ENCODE results near the gene SGMS2. TPM values are rescaled to one million over a fixed set of nuclear protein-coding genes. Genes with fewer than 3 reads are reported as not detected.

Gene SGMS2
- polyA plus RNA-seq, 1 donor: 8.5 TPM

Other genes starting within 250 kb of the SGMS2 start
- 44.8 TPM for gene PAPSS1, start 104.7 kb upstream of the SGMS2 start, polyA plus RNA-seq (ENCODE audit: insufficient read length)
- 4.7 TPM for gene CYP2U1, start 106.6 kb downstream of the SGMS2 start, polyA plus RNA-seq (ENCODE audit: insufficient read length)
- 103 TPM for gene HADH, start 165.0 kb downstream of the SGMS2 start, polyA plus RNA-seq (ENCODE audit: insufficient read length)